WERI-Rb-1 (cell line): ENCODE data around the gene BOLA3.

Experiments
- DNase-seq: peaks from one replicate; pipeline ENCODE4 v3.0.0-alpha.2; 2020
- H3K27ac ChIP-seq: fragments of 250-450 bp; sonication (Bioruptor Pico); 2 replicates; pipeline ENCODE4 v1.5.1; 2020; ENCODE audit warnings: mild to moderate bottlenecking, moderate library complexity
- H3K27me3 ChIP-seq: fragments of 250-450 bp; sonication (Bioruptor Pico); 2 replicates; pipeline ENCODE4 v1.5.1; 2021; ENCODE audit warnings: mild to moderate bottlenecking, low read depth, moderate library complexity; ENCODE audit not compliant: insufficient read depth, severe bottlenecking
- H3K36me3 ChIP-seq: fragments of 250-450 bp; sonication (Bioruptor Pico); 2 replicates; pipeline ENCODE4 v1.5.1; 2020; ENCODE audit warnings: mild to moderate bottlenecking, moderate library complexity
- H3K4me3 ChIP-seq: 2 replicates; pipeline ENCODE4 v1.5.1; 2011; ENCODE audit warnings: low read depth, mild to moderate bottlenecking, control low read depth, low read length
- H3K9me3 ChIP-seq: fragments of 250-450 bp; sonication (Bioruptor Pico); 2 replicates; pipeline ENCODE4 v1.5.1; 2021; ENCODE audit warnings: mild to moderate bottlenecking, moderate library complexity; ENCODE audit not compliant: severe bottlenecking
- CTCF ChIP-seq: IDR thresholded peaks from 2 replicates; pipeline ENCODE4 v1.5.1; 2011; ENCODE audit warnings: low read depth, mild to moderate bottlenecking, control low read depth, inconsistent platforms, low read length

BOLA3 gene

GRCh38 chr2:74119339-74119738, 28.4 kb downstream of the BOLA3 start:
- no peaks in the 10 kb centered on the region for H3K27me3 ChIP-seq
- H3K9me3 ChIP-seq: peaks cover 21% of the 10 kb centered on the region
- DNase-seq: no peak
- H3K27ac ChIP-seq: no peak overlapping the region
- peak overlapping the region; percentile 84 for H3K4me3 ChIP-seq
- H3K36me3 ChIP-seq: no peaks in the 10 kb centered on the region
- TF ChIP-seq CTCF: peak; percentile 32; the same call in 1 of the 2 replicates

GRCh38 chr2:74111380-74111779, 36.3 kb downstream of the BOLA3 start:
- no peak for DNase-seq
- Histone ChIP-seq H3K4me3 (no peak overlapping the region), H3K36me3 (no peaks in the 10 kb centered on the region; the same call in 1 of the 2 replicates), H3K27ac (no peak overlapping the region), H3K27me3 (no peaks in the 10 kb centered on the region), H3K9me3 (peaks cover 4% of the 10 kb centered on the region)
- TF ChIP-seq CTCF: no peak

GRCh38 chr2:74110537-74110936, 37.2 kb downstream of the BOLA3 start:
- no peak for TF ChIP-seq CTCF
- no peak for DNase-seq
- H3K9me3 ChIP-seq: peaks cover 4% of the 10 kb centered on the region
- H3K4me3 ChIP-seq: no peak overlapping the region
- no peaks in the 10 kb centered on the region; the same call in 1 of the 2 replicates for H3K36me3 ChIP-seq
- H3K27ac ChIP-seq: no peak overlapping the region
- H3K27me3 ChIP-seq: no peaks in the 10 kb centered on the region

GRCh38 chr2:74109551-74109950, 38.2 kb downstream of the BOLA3 start:
- Histone ChIP-seq H3K36me3 (peaks cover 8% of the 10 kb centered on the region), H3K9me3 (peaks cover 4% of the 10 kb centered on the region), H3K27ac (no peak overlapping the region), H3K27me3 (no peaks in the 10 kb centered on the region), H3K4me3 (no peak overlapping the region)
- no peak for DNase-seq
- no peak for TF ChIP-seq CTCF

- no peak for TF ChIP-seq CTCF
- Histone ChIP-seq H3K27ac (no peak overlapping the region), H3K27me3 (no peaks in the 10 kb centered on the region), H3K36me3 (peaks cover 31% of the 10 kb centered on the region), H3K9me3 (no peaks in the 10 kb centered on the region), H3K4me3 (no peak overlapping the region)
- no peak for DNase-seq
These were observed 40.6 kb downstream of the BOLA3 start for GRCh38 chr2:74107071-74107470.

GRCh38 chr2:74105413-74105812, 42.3 kb downstream of the BOLA3 start:
- H3K9me3 ChIP-seq: no peaks in the 10 kb centered on the region

More at GRCh38 chr2:74105413-74105812, 42.3 kb downstream of the BOLA3 start:
- Histone ChIP-seq H3K27ac (no peak overlapping the region), H3K27me3 (no peaks in the 10 kb centered on the region), H3K4me3 (no peak overlapping the region), H3K36me3 (peaks cover 47% of the 10 kb centered on the region)
- no peak for DNase-seq
- no peak for TF ChIP-seq CTCF
